ENCODE measurements around the gene BPIFB1. TPM values are rescaled to one million over a fixed set of nuclear protein-coding genes. Genes with fewer than 3 reads are reported as not detected.

BPIFB1 gene
- total RNA-seq, 1 donor from 2014 or later: not detected

Other genes with a start within 250 kb of the BPIFB1 start
- gene BPIFB3, start 229.3 kb upstream of the BPIFB1 start, total RNA-seq: not detected in 2 replicates
- gene BPIFB4, start 203.6 kb upstream of the BPIFB1 start, total RNA-seq: not detected in 2 replicates
- not detected in 2 replicates for gene BPIFA2, start 115.1 kb upstream of the BPIFB1 start, total RNA-seq
- not detected in 2 replicates for gene BPIFA3, start 65.9 kb upstream of the BPIFB1 start, total RNA-seq
- not detected in 2 replicates for gene BPIFA1, start 47.2 kb upstream of the BPIFB1 start, total RNA-seq
- gene CDK5RAP1, start 118.3 kb downstream of the BPIFB1 start, total RNA-seq: 24.4 and 41.7 TPM in 2 replicates
- 11.0 and 17.0 TPM in 2 replicates for gene SNTA1, start 160.5 kb downstream of the BPIFB1 start, total RNA-seq
- 4.7 and 13.6 TPM in 2 replicates for gene CBFA2T2, start 206.9 kb downstream of the BPIFB1 start, total RNA-seq

Measured in renal cortical epithelial cell (primary cell).